Body of pancreas (tissue), 4 donors: ENCODE measurements around the gene DDX10.

ENCODE experiments used
- POLR2A ChIP-seq, 3 donors: fragments of 450-650 bp; IDR thresholded peaks; one replicate each; pipeline ENCODE4 v1.6.1; 2016; ENCODE audit warnings: antibody characterized with exemption in 3 of 3, mild to moderate bottlenecking in 2 of 3
- TF ChIP-seq, protein P1 (sequence below), 7 experiments: fragments of 450-650 bp in 4 of 7; fragments of 200-600 bp in 3 of 7; sonication (generic) in 3 of 7; IDR thresholded peaks; one replicate each; pipeline ENCODE4 v1.5.1; 2016 to 2019; ENCODE audit warnings: antibody characterized with exemption in 7 of 7

DNA sequence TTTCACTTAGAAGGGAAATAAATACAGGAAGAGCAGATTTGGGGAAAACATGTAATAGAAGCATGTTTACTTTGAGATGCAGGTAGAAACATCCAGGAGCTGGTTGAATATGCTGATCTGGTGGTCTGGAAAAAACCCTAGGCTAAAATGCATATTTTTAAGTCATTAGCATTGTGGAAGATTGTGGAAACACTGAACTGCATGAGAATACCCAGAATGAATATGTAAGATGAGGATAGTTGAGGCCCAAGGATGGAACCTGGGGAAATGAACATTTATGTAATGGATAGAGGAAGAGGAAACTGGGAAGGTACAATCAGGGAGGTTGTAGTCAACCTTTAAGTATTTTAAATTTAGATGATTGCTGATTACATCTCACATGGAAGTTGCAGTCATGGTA, 269.4 kb downstream of the DDX10 start:
- TF ChIP-seq, protein P1, sequence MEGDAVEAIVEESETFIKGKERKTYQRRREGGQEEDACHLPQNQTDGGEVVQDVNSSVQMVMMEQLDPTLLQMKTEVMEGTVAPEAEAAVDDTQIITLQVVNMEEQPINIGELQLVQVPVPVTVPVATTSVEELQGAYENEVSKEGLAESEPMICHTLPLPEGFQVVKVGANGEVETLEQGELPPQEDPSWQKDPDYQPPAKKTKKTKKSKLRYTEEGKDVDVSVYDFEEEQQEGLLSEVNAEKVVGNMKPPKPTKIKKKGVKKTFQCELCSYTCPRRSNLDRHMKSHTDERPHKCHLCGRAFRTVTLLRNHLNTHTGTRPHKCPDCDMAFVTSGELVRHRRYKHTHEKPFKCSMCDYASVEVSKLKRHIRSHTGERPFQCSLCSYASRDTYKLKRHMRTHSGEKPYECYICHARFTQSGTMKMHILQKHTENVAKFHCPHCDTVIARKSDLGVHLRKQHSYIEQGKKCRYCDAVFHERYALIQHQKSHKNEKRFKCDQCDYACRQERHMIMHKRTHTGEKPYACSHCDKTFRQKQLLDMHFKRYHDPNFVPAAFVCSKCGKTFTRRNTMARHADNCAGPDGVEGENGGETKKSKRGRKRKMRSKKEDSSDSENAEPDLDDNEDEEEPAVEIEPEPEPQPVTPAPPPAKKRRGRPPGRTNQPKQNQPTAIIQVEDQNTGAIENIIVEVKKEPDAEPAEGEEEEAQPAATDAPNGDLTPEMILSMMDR (IDR thresholded peaks at IDR 0.05) = no peak
- TF ChIP-seq POLR2A (IDR thresholded peaks at IDR 0.05) = no peak
